Measurements from ENCODE around the gene REEP1. TPM values are rescaled to one million over a fixed set of nuclear protein-coding genes. Genes with fewer than 3 reads are reported as not detected.

Gene REEP1
- total and polyA plus RNA-seq, 9 of the 15 experiments (the other 6 are each of a cell fraction or from before 2014, with no cell fraction given), result 0.11 to 0.67 (median 0.13) TPM

GRCh38 chr2:86272111-86272510 is 65.3 kb downstream of the REEP1 start (continued):
- TF ChIP-seq PHTF2 (CRISPR knock-in tag; IDR thresholded peaks at IDR 0.05) (no peak), GATAD2A (IDR thresholded peaks at IDR 0.05) (no peak), E2F8 (IDR thresholded peaks at IDR 0.05; ENCODE audit: low read depth, partially characterized antibody) (no peak), ZNF785 (CRISPR knock-in tag; IDR thresholded peaks at IDR 0.05) (no peak), RNF219 (CRISPR knock-in tag; IDR thresholded peaks at IDR 0.05) (no peak), CUX1 (CRISPR knock-in tag; IDR thresholded peaks at IDR 0.05) (no peak), ZNF253 (CRISPR knock-in tag; conservative IDR thresholded peaks at IDR 0.05) (no peak)
